Neural cell (in vitro differentiated cells): ENCODE results near the gene FBL. TPM values are rescaled to one million over a fixed set of nuclear protein-coding genes. Genes with fewer than 3 reads are reported as not detected.
"Not testable (repeated sequence)": the region's sequence is repeated elsewhere in the genome, so short reads cannot be mapped to it uniquely, and the experiment has no call there.

ENCODE experiments used
- H2AFZ ChIP-seq: fragments of 200-600, 300-800 bp; sonication (generic), shearing (Covaris generic); 2 replicates; pipeline ENCODE4 v1.6.0; 2014; ENCODE audit warnings: low read depth, mild to moderate bottlenecking, antibody characterized with exemption, low read length, moderate library complexity
- H3F3A ChIP-seq: fragments of 200-600 bp; shearing (Covaris generic); 2 replicates; pipeline ENCODE4 v1.6.1; 2016; ENCODE audit warnings: mild to moderate bottlenecking, moderate library complexity, mixed read lengths, antibody characterized with exemption, low read length; ENCODE audit not compliant: insufficient read depth, poor library complexity, severe bottlenecking
- H3K27ac ChIP-seq: fragments of 200-600, 300-800 bp; sonication (generic), shearing (Covaris generic); 2 replicates; pipeline ENCODE4 v1.5.1; 2014; ENCODE audit warnings: mild to moderate bottlenecking, low read length, moderate library complexity
- H3K27me3 ChIP-seq: fragments of 300-800, 200-600 bp; sonication (generic), shearing (Covaris generic); 2 replicates; pipeline ENCODE4 v1.6.0; 2014; ENCODE audit warnings: mild to moderate bottlenecking, low read depth, low read length, moderate library complexity; ENCODE audit not compliant: insufficient read depth
- H3K36me3 ChIP-seq: fragments of 300-800, 200-600 bp; sonication (generic), shearing (Covaris generic); 2 replicates; pipeline ENCODE4 v1.5.1; 2014; ENCODE audit warnings: mild to moderate bottlenecking, antibody characterized with exemption, low read length, moderate library complexity; ENCODE audit not compliant: insufficient read depth
- H3K4me2 ChIP-seq: fragments of 300-800, 200-600 bp; sonication (generic), shearing (Covaris generic); 2 replicates; pipeline ENCODE4 v1.6.0; 2014; ENCODE audit warnings: mild to moderate bottlenecking, low read length
- H3K4me3 ChIP-seq: fragments of 300-800, 200-600 bp; sonication (generic), shearing (Covaris generic); 2 replicates; pipeline ENCODE4 v1.5.1; 2014; ENCODE audit warnings: mild to moderate bottlenecking, low read length, moderate library complexity
- H3K79me2 ChIP-seq: fragments of 200-600 bp; shearing (Covaris generic); replicated peaks from 2 replicates; pipeline ENCODE4 v1.6.0; 2014; ENCODE audit warnings: mild to moderate bottlenecking, low read length, moderate library complexity; ENCODE audit not compliant: insufficient read depth
- H3K9ac ChIP-seq: fragments of 300-800, 200-600 bp; sonication (generic), shearing (Covaris generic); 2 replicates; pipeline ENCODE4 v1.6.1; 2016; ENCODE audit warnings: mild to moderate bottlenecking, low read length, mixed read lengths
- H3K9me2 ChIP-seq: fragments of 200-600 bp; shearing (Covaris generic); 2 replicates; pipeline ENCODE4 v1.6.1; 2016; ENCODE audit warnings: mild to moderate bottlenecking, low read length, mixed read lengths; ENCODE audit not compliant: insufficient read depth
- H3K9me3 ChIP-seq: fragments of 200-600, 300-800 bp; sonication (generic), shearing (Covaris generic); 2 replicates; pipeline ENCODE4 v1.6.1; 2016; ENCODE audit warnings: mild to moderate bottlenecking, mixed run types, low read length, moderate library complexity, mixed read lengths
- H4K20me1 ChIP-seq: fragments of 200-600 bp; shearing (Covaris generic); 2 replicates; pipeline ENCODE4 v1.6.1; 2016; ENCODE audit warnings: mild to moderate bottlenecking, mixed run types; ENCODE audit not compliant: insufficient read depth
- EP300 ChIP-seq: fragments of 450-650 bp; conservative IDR thresholded peaks from 2 replicates; pipeline ENCODE4 v1.6.1; 2014; ENCODE audit warnings: antibody characterized with exemption, mild to moderate bottlenecking, moderate library complexity; ENCODE audit not compliant: poor library complexity, severe bottlenecking
- EZH2 ChIP-seq: fragments of 200-600, 300-800 bp; shearing (Covaris generic), sonication (generic); IDR thresholded peaks from 2 replicates; pipeline ENCODE4 v1.6.1; 2014; ENCODE audit warnings: antibody characterized with exemption, low read length, borderline replicate concordance, mild to moderate bottlenecking; ENCODE audit not compliant: insufficient read depth, poor library complexity, severe bottlenecking
- MXI1 ChIP-seq: fragments of 450-650 bp; conservative IDR thresholded peaks from 2 replicates; pipeline ENCODE4 v1.6.1; 2014; ENCODE audit warnings: antibody characterized with exemption, mild to moderate bottlenecking; ENCODE audit not compliant: poor library complexity, severe bottlenecking
- POLR2AphosphoS5 ChIP-seq: IDR thresholded peaks from 2 replicates; pipeline ENCODE4 v1.6.1; 2012
- RAD21 ChIP-seq: fragments of 450-650 bp; conservative IDR thresholded peaks from 2 replicates; pipeline ENCODE4 v1.6.1; 2014; ENCODE audit warnings: antibody characterized with exemption, mild to moderate bottlenecking, moderate library complexity
- SMC3 ChIP-seq: fragments of 450-650 bp; conservative IDR thresholded peaks from 2 replicates; pipeline ENCODE4 v1.6.1; 2014; ENCODE audit warnings: antibody characterized with exemption, mild to moderate bottlenecking, moderate library complexity; ENCODE audit not compliant: poor library complexity
- TAF1 ChIP-seq: IDR thresholded peaks from 2 replicates; pipeline ENCODE4 v1.6.1; 2012; ENCODE audit warnings: low read depth
- polyA plus RNA-seq: library from polyadenylated mRNA; depleted of rRNA; stranded (reverse); fragments of >200 nt; gene quantifications from 2 replicates; pipeline ENCODE4 v1.2.3, GENCODE V29; 2014
- TF ChIP-seq, protein P1 (sequence below): fragments of 450-650 bp; IDR thresholded peaks from 2 replicates; pipeline ENCODE4 v1.5.1; 2014; ENCODE audit warnings: antibody characterized with exemption, mild to moderate bottlenecking, moderate library complexity; ENCODE audit not compliant: poor library complexity, severe bottlenecking
- TF ChIP-seq, protein P2 (sequence below): IDR thresholded peaks from 2 replicates; pipeline ENCODE4 v1.6.1; 2012; ENCODE audit warnings: borderline replicate concordance

The FBL gene
- polyA plus RNA-seq, 1 donor from 2014 or later = 84.7 TPM

DNA sequence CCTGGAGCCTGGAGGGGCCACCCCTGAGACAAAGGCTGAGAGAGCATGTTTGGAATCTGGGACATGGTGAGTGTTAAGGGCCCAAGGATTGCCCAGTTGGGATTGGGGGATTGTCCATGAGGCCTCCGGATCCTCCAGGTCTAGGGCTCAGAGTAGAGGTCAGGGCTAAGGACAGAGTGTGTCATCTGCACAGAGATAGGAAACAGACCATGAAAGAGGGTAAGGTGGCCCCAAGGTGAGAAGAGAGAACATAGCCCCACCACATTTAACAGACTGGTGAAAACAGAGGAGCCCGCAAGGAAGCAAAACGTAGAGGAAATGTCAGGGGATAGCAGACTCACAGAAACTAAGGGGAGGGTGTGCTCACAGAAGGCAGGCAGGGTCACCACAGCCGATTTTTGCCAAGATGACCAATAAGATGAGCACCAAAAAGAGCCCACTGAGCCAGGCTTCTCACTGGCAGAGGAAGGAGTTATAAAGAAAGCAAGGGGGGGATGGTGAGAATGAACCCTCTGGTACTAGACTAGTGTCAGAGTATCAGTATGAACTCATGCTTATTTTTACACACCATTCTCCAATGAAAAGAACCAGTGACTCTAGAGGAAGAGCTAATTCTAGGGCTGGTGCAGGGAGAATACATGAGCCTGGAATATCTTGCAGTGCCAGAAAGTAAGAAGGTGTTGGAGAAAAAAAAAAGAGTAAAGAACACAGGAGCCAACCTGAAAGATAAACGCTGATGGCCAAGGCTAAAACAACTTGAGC is 29.7 kb downstream of the FBL start:
- Histone ChIP-seq H3K4me2 (no peak overlapping the region), H3F3A (no peaks in the 10 kb centered on the region), H3K9me3 (no peaks in the 10 kb centered on the region), H4K20me1 (no peaks in the 10 kb centered on the region), H3K79me2 (no peaks in the 10 kb centered on the region), H3K9ac (no peak overlapping the region), H3K36me3 (no peaks in the 10 kb centered on the region), H3K27ac (no peak overlapping the region), H2AFZ (no peak overlapping the region), H3K4me3 (no peak overlapping the region), H3K27me3 (no peaks in the 10 kb centered on the region), H3K9me2 (no peaks in the 10 kb centered on the region)
- TF ChIP-seq EZH2 (no peak), MXI1 (no peak), SMC3 (no peak), POLR2AphosphoS5 (no peak), TAF1 (no peak), EP300 (no peak), RAD21 (no peak)
- TF ChIP-seq, protein P1, sequence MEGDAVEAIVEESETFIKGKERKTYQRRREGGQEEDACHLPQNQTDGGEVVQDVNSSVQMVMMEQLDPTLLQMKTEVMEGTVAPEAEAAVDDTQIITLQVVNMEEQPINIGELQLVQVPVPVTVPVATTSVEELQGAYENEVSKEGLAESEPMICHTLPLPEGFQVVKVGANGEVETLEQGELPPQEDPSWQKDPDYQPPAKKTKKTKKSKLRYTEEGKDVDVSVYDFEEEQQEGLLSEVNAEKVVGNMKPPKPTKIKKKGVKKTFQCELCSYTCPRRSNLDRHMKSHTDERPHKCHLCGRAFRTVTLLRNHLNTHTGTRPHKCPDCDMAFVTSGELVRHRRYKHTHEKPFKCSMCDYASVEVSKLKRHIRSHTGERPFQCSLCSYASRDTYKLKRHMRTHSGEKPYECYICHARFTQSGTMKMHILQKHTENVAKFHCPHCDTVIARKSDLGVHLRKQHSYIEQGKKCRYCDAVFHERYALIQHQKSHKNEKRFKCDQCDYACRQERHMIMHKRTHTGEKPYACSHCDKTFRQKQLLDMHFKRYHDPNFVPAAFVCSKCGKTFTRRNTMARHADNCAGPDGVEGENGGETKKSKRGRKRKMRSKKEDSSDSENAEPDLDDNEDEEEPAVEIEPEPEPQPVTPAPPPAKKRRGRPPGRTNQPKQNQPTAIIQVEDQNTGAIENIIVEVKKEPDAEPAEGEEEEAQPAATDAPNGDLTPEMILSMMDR = no peak
- TF ChIP-seq, protein P2, sequence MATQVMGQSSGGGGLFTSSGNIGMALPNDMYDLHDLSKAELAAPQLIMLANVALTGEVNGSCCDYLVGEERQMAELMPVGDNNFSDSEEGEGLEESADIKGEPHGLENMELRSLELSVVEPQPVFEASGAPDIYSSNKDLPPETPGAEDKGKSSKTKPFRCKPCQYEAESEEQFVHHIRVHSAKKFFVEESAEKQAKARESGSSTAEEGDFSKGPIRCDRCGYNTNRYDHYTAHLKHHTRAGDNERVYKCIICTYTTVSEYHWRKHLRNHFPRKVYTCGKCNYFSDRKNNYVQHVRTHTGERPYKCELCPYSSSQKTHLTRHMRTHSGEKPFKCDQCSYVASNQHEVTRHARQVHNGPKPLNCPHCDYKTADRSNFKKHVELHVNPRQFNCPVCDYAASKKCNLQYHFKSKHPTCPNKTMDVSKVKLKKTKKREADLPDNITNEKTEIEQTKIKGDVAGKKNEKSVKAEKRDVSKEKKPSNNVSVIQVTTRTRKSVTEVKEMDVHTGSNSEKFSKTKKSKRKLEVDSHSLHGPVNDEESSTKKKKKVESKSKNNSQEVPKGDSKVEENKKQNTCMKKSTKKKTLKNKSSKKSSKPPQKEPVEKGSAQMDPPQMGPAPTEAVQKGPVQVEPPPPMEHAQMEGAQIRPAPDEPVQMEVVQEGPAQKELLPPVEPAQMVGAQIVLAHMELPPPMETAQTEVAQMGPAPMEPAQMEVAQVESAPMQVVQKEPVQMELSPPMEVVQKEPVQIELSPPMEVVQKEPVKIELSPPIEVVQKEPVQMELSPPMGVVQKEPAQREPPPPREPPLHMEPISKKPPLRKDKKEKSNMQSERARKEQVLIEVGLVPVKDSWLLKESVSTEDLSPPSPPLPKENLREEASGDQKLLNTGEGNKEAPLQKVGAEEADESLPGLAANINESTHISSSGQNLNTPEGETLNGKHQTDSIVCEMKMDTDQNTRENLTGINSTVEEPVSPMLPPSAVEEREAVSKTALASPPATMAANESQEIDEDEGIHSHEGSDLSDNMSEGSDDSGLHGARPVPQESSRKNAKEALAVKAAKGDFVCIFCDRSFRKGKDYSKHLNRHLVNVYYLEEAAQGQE = no peak

DNA sequence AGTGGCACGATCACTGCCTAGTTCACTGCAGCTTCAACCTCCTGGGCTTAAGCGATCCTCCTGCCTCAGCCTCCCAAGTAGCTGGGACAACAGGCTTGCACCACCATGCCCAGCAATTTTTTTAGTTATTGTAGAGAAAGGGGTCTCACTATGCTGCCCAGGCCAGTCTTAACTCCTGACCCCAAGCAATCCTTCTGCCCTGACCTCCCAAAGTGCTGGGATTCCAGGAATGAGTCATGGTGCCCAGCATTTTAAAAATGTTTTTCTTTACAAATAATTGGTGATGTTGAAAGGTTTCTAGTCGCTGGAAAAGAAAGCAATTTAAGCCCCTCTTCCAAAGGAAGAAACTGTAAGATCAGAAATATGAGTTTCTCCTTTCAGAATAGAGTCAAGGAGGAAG is 31.6 kb downstream of the FBL start:
- H2AFZ ChIP-seq = no peak overlapping the region
- H3F3A ChIP-seq = no peaks in the 10 kb centered on the region
- no peaks in the 10 kb centered on the region for H3K27me3 ChIP-seq
- no peak for TF ChIP-seq RAD21
- TF ChIP-seq, protein P1 = no peak
- TF ChIP-seq, protein P2 = no peak
- no peak for TF ChIP-seq POLR2AphosphoS5
- no peak for TF ChIP-seq EP300
- no peak for TF ChIP-seq SMC3
- no peak for TF ChIP-seq MXI1
- TF ChIP-seq TAF1 = no peak
- TF ChIP-seq EZH2 = no peak
- H4K20me1 ChIP-seq = no peaks in the 10 kb centered on the region
- H3K27ac ChIP-seq = no peak overlapping the region
- H3K9ac ChIP-seq = no peak overlapping the region
- peaks cover under 1% of the 10 kb centered on the region for H3K9me3 ChIP-seq
- H3K36me3 ChIP-seq = no peaks in the 10 kb centered on the region
- no peak overlapping the region for H3K4me3 ChIP-seq
- H3K9me2 ChIP-seq = no peaks in the 10 kb centered on the region
- no peak overlapping the region for H3K4me2 ChIP-seq
- no peaks in the 10 kb centered on the region for H3K79me2 ChIP-seq

DNA sequence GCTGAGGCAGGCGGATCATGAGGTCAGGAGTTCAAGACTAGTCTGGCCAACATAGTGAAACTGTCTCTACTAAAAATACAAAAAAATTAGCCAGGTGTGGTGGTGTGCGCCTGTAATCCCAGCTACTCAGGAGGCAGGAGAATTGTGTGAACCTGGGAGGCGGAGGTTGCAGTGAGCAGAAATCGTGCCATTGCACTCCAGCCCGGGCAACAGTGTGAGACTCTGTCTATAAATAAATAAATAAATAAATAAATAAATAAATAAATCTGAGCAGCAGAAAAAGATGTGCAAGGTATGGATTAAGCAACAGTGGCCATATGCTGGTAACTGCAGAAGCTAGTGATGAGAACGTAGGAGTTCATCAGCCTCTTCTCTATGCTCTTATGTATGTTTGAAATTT is 32.1 kb downstream of the FBL start:
- H3K9me2 ChIP-seq, H3K9me3 ChIP-seq, H3K79me2 ChIP-seq, H3F3A ChIP-seq, H3K4me2 ChIP-seq, H2AFZ ChIP-seq, H3K27ac ChIP-seq, H4K20me1 ChIP-seq, H3K27me3 ChIP-seq, H3K36me3 ChIP-seq, H3K9ac ChIP-seq, H3K4me3 ChIP-seq: not testable (repeated sequence)
